ENCODE data around the gene PIK3AP1. TPM values are rescaled to one million over a fixed set of nuclear protein-coding genes. Genes with fewer than 3 reads are reported as not detected.

Gene PIK3AP1
- polyA plus RNA-seq, 1 of the 3 experiments (the other 2 are of a cell fraction), result 0.07 TPM

GRCh38 chr10:96656839-96657238, 63.5 kb downstream of the PIK3AP1 start:
- 69% methylated on average over 8 of the region's 9 CpGs for WGBS (ENCODE audit: low lambda C conversion rate)
- Histone ChIP-seq H3K27ac (ENCODE audit: low read depth in 2 of 2, low read length in 1 of 2) (no peak overlapping the region), H3K9me2 (no peaks in the 10 kb centered on the region), H3K4me2 (no peak overlapping the region), H2AFZ (ENCODE audit: low read depth) (no peak overlapping the region), H3K36me3 (replicated peaks in 1 of 2; ENCODE audit: control insufficient read depth in 1 of 2, insufficient read depth in 2 of 2, low read length in 1 of 2) (no peaks in the 10 kb centered on the region), H3K4me1 (ENCODE audit: control insufficient read depth in 1 of 2, insufficient read depth in 2 of 2, low read depth in 1 of 2, low read length in 1 of 2) (no peaks in the 10 kb centered on the region), H3K27me3 (ENCODE audit: insufficient read depth) (peaks cover 4% of the 10 kb centered on the region; the same call in 1 of the 2 replicates), H3K4me3 (ENCODE audit: low read depth in 2 of 2, low read length in 1 of 2) (no peak overlapping the region), H3K79me2 (ENCODE audit: insufficient read depth) (no peaks in the 10 kb centered on the region), H4K20me1 (ENCODE audit: insufficient read depth) (no peaks in the 10 kb centered on the region), H3K9me3 (no peaks in the 10 kb centered on the region), H3K9ac (no peak overlapping the region), H3F3A (replicated peaks; ENCODE audit: insufficient read depth) (no peaks in the 10 kb centered on the region)
- TF ChIP-seq CTCF (IDR thresholded peaks at IDR 0.05) (no peak), GATA2 (CRISPR knock-in tag; IDR thresholded peaks at IDR 0.05) (no peak), POLR2AphosphoS5 (IDR thresholded peaks at IDR 0.05; ENCODE audit: low read depth, low read length) (no peak), GABPA (IDR thresholded peaks at IDR 0.05; ENCODE audit: low read depth) (no peak)
- DNase-seq, result no peak
- ChIA-PET POLR2A (no interaction called here), CTCF (interaction anchor here (1.1 kb wide), 1 partner anchor 13 kb away, joined by 3 read pairs; no protein-coding TSS in a partner anchor)

GRCh38 chr10:96656198-96656577, 64.1 kb downstream of the PIK3AP1 start:
- ChIA-PET POLR2A (no interaction called here), CTCF (no interaction called here)
- no peak overlapping the region for H3K4me2 ChIP-seq
- H3K9me3 ChIP-seq, result no peaks in the 10 kb centered on the region
- H4K20me1 ChIP-seq (ENCODE audit: insufficient read depth), result no peaks in the 10 kb centered on the region
- no peak overlapping the region for H2AFZ ChIP-seq (ENCODE audit: low read depth)
- DNase-seq, result no peak
- H3K4me3 ChIP-seq (ENCODE audit: low read depth in 2 of 2, low read length in 1 of 2), result no peak overlapping the region
- no peak overlapping the region for H3K27ac ChIP-seq (ENCODE audit: low read depth in 2 of 2, low read length in 1 of 2)
- H3K79me2 ChIP-seq (ENCODE audit: insufficient read depth), result no peaks in the 10 kb centered on the region
- H3F3A ChIP-seq (replicated peaks; ENCODE audit: insufficient read depth), result no peaks in the 10 kb centered on the region
- H3K9me2 ChIP-seq, result no peaks in the 10 kb centered on the region
- H3K4me1 ChIP-seq (ENCODE audit: control insufficient read depth in 1 of 2, insufficient read depth in 2 of 2, low read depth in 1 of 2, low read length in 1 of 2), result no peaks in the 10 kb centered on the region
- peaks cover 4% of the 10 kb centered on the region; the same call in 1 of the 2 replicates for H3K27me3 ChIP-seq (ENCODE audit: insufficient read depth)
- 84% methylated on average over 2 of the region's 3 CpGs for WGBS (ENCODE audit: low lambda C conversion rate)
- H3K36me3 ChIP-seq (replicated peaks in 1 of 2; ENCODE audit: control insufficient read depth in 1 of 2, insufficient read depth in 2 of 2, low read length in 1 of 2), result no peaks in the 10 kb centered on the region
- TF ChIP-seq RXRA (IDR thresholded peaks at IDR 0.05; ENCODE audit: borderline replicate concordance, low read depth) (no peak), SMC3 (IDR thresholded peaks at IDR 0.05; ENCODE audit: low read depth, low read length) (no peak), FOXJ3 (CRISPR knock-in tag; IDR thresholded peaks at IDR 0.05) (no peak), REST (IDR thresholded peaks at IDR 0.05; ENCODE audit: low read depth, low read length) (no peak), EZH2phosphoT487 (IDR thresholded peaks at IDR 0.05; ENCODE audit: borderline replicate concordance, low read depth) (no peak), FOSL2 (IDR thresholded peaks at IDR 0.05; ENCODE audit: borderline replicate concordance, low read depth) (no peak), IRF3 (IDR thresholded peaks at IDR 0.05; ENCODE audit: low read depth, low read length) (no peak), YY1 (IDR thresholded peaks at IDR 0.05; ENCODE audit: low read depth) (no peak), RAD21 (IDR thresholded peaks at IDR 0.05; ENCODE audit: low read length) (no peak), USF2 (IDR thresholded peaks at IDR 0.05; ENCODE audit: borderline replicate concordance, low read depth, low read length) (no peak), MAX (IDR thresholded peaks at IDR 0.05; ENCODE audit: low read depth) (no peak), JUND (IDR thresholded peaks at IDR 0.05) (no peak), GATA2 (CRISPR knock-in tag; IDR thresholded peaks at IDR 0.05) (no peak), TEAD4 (IDR thresholded peaks at IDR 0.05; ENCODE audit: borderline replicate concordance, insufficient read depth) (no peak), CTCF (IDR thresholded peaks at IDR 0.05) (no peak)
- no peak overlapping the region for H3K9ac ChIP-seq
